RKO (cell line): Measurements from ENCODE around the gene SKI.

Experiments
- DNase-seq: peaks from one replicate; pipeline ENCODE4 v3.0.0-alpha.2; 2016; ENCODE audit warnings: low spot score

Gene SKI

GRCh38 chr1:2276803-2277580 lies 48.9 kb downstream of the SKI start:
- no peak for DNase-seq

DNA sequence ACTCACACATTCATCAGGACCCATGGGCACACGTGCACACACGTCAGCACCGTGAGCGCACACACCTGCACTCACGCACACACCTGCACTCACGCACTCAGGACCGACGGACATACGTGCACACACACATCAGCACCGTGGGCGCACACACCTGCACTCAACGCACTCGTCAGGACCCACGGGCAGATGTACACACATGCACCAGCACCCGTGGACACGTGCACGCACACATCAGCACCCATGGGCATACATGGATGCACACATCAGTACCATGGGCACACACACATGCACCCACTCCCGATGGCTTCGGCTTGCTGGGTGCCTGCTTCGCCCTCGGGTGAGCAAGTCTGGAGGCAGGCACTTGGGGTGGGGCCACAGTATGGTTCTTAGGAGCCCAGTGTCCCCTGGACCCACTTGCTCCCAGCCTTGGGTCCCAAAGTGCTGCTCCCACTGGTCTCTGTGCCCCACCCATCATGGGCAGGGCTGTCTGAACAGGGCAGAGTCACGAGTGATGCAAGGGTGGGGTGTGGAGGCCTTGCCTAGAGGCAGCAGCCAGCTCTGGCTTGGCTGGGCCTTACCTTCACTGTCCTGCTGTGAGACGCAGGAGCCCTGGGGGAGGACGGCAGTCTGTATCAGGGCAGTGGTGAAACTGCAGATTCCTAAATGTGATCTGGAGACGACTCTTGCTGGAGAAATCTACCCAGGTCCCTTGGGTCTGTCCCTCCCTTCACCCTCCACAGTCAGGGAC lies 49.8 kb downstream of the SKI start:
- no peak for DNase-seq

GRCh38 chr1:2278591-2279209 lies 50.6 kb downstream of the SKI start:
- DNase-seq = no peak

GRCh38 chr1:2279210-2279639 lies 51.1 kb downstream of the SKI start:
- no peak for DNase-seq

DNA sequence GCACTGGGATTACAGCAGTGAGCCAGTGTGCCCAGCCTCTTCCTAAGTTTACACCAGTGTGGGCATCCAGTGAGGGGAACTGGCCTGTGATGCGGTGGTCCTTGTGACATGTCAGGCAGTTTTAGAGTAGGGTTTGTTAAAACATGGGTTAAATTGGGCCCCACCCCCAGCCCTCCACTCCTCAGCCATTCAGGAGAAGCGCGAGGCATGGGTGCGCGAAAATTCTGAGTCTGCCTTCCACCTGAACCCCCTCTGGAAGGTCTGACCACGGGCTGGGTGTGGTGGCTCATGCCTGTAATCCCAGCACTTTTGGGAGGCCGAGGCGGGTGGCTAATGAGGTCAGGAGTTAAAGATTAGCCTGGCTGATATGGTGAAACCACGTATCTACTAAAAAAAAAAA lies 51.7 kb downstream of the SKI start:
- DNase-seq = no peak

GRCh38 chr1:2282556-2283270 lies 54.6 kb downstream of the SKI start:
- DNase-seq = no peak

GRCh38 chr1:2283371-2283990 lies 55.4 kb downstream of the SKI start:
- DNase-seq = no peak

GRCh38 chr1:2283991-2284895 lies 56.1 kb downstream of the SKI start:
- DNase-seq = no peak

DNA sequence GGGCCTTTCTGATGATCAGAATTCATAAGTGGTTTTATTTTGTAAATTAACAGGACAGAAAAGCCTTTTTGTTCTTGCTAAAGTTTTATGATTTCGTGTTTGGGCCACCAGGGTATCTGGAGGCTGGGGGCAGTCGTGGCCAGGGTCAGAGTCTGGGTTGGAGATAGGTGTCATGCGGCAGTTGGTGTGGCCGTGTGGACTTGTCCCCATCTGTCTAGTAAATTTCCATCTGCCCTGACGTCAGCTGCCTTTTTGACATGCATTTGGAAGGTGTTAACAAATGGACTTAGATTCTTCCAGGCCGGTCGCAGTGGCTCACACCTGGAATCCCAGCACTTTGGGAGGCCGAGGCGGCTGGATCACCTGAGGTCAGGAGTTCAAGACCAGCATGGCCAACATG lies 56.8 kb downstream of the SKI start:
- DNase-seq = no peak

- DNase-seq = no peak
Measured at GRCh38 chr1:2286923-2287322, 58.8 kb downstream of the SKI start.

- DNase-seq = no peak
Measured at GRCh38 chr1:2287649-2288048, 59.5 kb downstream of the SKI start.

- no peak for DNase-seq
Measured at GRCh38 chr1:2288311-2288710, 60.2 kb downstream of the SKI start.

- no peak for DNase-seq
Measured at GRCh38 chr1:2288816-2289536, 60.9 kb downstream of the SKI start.

GRCh38 chr1:2289607-2290006 lies 61.5 kb downstream of the SKI start:
- DNase-seq = no peak

GRCh38 chr1:2290171-2290578 lies 62.1 kb downstream of the SKI start:
- no peak for DNase-seq

DNA sequence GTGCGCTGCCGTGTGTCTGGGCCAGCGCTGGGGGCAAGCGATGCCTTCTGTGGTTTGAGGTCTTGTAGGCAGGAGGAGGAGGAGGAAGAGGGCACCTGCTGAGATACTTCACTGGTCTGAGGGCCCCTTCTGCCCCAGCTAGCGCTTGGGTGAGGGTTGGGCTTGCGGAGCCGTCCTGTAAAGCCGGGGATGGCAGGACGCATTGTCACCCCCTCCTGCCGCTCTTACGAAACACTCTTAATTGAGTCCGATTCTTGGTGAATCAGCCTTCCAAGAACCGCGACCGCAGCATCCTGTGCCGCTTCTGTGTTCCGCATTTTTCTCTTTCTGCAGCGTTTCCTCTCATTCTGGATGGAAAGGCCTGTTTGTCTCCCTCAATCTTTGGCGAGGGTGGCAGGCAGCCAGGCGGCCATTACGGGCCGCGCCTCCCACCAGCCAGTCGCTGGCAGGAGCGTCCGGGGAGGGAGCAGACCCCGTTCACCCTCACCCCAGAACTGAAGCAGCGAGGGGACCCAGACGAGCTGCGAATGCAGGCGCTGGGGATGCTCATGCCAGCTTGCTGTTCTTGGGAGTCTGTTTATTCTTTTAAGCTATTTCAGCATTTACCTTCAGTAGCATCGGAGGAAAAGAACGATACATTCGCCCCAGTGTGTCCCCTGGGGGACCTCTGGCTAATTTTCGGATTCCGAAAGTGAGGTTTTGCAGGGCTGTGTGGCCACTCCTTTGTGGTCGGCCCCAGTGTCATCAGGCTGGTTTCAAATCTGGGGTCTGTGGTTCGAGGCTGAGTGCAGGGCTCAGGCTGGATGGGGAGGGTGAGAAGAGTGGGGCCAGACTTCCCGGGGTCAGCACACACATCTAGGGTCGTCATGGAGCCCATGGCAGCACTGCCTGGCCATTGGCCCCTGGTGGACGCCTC lies 62.7 kb downstream of the SKI start:
- no peak for DNase-seq

- DNase-seq = no peak
Measured at GRCh38 chr1:2291577-2291976, 63.5 kb downstream of the SKI start.

DNA sequence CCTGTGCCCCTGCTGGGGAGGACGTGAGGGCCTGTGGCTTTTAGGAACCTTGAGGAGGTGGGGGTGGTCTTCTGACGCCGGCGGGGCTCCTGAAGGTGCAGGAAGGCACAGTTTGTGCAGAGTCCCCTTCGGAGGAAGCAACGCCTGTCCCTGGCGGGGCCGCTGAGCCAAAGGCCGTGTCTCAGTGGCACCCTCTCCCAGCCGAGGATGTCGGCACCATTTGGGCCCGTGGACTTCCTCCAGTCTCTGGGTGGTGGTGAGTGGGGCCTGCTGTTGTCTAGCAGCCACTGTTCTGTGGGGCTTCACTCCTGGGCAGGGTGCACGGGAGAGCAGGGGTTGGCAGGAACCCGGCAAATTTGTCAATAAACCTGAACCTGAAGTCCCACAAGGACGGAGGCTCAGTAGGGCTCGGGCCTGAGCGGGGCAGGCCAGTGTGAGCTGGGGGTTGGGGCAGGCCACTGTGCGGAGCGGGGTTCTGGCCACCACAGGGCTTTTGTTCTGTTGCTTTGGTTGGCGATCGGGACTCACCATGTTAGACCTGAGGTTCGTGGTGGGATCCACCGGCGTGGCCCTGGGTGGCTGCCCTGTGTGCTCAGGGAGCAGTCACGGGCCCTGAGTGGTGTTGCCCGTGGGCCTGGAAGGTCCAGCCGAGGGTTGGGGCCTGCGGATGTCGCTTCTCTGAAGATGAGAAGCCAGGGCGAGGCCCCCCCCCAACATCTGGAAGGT lies 64.8 kb downstream of the SKI start:
- no peak for DNase-seq
